Raji (cell line): Measurements from ENCODE around the gene ANKRD63.

Experiments
- POLR2A ChIP-seq: IDR thresholded peaks from 2 replicates; pipeline ENCODE4 v1.6.1; 2011; ENCODE audit warnings: low read depth, low read length, control low read depth; ENCODE audit not compliant: insufficient read depth

The ANKRD63 gene

DNA sequence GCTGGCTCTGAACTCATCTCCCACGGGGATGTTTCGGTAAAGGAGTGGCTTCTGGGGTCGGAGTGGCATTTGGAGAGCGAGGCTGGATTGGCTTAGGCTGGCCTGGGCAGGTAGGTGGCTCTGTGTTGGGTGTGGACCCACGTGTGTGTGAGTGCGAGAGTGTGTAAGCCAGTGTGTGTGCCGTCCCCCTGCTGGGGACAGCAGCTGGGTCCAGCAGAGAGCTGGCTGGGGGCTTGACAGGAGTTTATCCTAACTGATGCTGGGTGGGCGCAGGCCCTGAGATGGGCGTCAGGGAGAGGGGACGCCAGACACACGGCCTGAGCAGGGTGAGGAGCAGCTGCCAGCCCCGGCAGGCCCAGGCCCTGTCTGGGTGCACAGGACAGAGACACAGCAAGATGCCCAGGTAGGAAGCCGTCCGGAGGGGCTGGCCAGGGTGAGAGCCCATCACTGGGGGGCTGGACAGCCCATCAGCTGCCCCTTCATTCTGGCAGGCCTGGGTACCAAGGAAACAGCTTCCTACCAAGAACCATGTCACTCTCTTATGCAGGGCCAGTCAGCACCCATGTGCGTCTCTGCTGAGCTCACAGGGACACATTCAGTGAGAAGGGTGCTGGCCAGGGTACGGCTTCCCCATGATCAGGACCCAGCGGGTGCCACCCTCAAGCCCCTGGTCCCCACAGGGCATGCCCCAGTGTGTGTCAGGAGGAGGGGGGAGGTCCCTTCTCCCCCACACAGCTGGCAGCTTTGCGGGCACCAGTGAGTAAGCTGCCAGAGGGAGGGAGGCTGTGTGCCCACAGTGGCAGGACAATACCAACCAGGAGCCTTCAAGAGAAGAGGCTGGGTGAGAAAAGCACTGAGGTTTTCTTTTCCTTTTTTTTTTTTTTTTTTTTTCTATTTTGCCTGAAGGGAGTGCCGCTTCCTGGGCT lies 42.9 kb downstream of the ANKRD63 start:
- TF ChIP-seq POLR2A, result no peak

DNA sequence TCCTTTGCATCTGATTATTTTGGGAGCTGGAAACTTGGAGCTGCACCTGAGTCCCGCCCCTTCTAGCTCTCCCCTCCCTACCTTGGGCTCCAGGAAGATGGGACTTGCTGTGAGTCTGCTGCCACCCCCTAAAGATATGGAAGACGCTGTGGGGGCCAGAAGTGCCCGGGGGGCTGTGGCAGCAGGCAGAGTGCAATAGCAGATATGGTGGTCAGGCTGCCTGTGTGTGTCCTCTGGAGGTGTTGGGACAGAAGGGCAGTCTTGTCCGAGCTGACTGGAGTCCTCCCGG lies 43.5 kb downstream of the ANKRD63 start:
- no peak for TF ChIP-seq POLR2A

DNA sequence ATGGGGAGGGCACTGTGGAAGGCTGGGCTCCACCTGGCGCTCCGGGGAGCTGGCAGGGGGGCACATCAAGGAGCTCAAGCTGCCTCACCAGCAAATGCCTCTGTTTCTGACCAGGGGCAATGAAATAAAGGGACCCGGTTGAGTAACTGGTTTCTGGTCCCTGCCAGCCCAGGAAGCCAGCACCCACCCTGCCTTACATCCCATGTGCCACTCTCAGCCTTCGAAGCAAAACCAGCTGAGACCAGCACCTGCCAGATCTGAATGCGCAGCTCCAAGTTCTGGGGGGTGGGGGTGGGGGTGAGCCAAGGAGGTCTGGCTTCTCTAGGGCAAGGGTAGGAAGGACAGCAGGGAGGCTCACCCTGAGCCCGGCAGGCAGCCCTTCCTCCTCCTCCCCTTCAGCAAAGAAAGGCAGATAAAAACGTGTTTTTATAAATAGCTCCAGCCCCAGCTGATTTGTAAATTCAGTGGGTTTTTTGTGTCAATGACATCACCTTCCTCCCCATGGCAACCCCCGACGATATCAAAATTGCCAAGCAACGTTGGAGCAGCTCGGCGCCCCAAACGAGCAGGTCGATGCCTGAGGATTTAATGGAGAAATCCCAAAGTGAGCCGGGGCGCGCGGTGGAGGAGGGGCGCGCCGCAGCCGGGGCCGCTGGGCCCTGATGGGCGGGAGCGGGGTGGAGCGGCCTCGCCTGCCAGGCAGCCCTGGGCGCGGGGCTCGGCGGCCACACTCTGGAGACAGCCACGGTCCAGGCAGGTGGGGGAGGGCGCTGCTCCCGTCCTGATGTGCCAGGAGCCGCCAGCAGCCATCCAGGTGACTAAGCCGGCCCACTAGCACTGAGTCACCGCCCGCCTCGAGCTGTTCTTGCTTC lies 44.1 kb downstream of the ANKRD63 start, which contains the start of gene PAK6:
TSS of gene PAK6 (plus strand) at position 532 of the 872 bp plus-strand sequence. CDS start 25,723 bp downstream, outside the sequence.
- no peak for TF ChIP-seq POLR2A

DNA sequence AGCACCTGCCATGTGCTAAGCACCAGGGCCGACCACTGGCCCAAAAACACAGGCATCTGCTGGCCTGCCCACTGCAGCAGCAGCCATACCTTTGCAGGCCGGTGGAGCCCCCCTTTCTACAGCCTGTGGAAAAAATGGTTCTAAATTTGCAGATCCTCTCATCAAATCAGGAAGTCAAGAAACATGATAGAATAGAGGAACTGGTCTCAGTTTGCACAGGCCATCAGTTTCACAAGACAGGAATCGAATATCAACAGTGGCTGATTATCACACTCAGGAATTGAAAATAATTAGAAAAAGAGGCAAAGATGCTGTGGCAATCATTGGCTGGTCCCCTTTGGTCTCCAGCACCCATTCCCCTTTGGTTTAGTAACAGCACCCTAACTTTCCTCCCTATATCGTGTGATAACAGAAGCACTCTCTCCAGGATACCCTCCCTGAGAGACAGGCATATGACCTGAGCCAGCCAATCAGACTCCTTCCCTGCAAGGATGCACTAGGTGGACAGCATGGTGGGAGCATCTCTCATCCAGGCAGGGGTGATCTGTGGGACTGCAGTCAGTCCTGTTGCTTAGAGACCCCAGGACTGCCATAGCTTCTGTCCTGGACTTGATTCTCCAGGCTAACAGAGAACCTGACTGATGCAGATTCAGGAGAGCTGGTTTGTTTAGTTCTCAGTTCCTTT lies 47.5 kb downstream of the ANKRD63 start:
- no peak for TF ChIP-seq POLR2A

DNA sequence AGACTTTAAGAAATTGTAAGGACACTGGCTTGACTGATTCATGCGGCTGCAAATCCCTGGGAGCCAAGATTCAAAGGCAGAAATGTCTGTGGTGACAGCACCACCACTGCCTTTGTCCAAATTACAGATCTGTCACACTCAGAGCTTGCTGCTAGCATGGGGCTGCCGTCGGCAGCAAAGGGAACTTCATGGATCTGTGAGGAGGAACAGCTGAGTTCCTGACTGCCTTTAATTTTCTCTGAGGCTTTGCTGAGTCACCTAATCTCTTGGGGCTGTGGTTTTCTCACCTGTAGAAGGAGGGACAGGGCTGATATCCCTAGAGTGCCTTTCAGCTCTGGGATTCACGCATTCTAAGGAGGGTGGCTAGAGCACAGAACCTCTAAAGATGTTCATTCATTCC lies 48.1 kb downstream of the ANKRD63 start:
- TF ChIP-seq POLR2A, result no peak

DNA sequence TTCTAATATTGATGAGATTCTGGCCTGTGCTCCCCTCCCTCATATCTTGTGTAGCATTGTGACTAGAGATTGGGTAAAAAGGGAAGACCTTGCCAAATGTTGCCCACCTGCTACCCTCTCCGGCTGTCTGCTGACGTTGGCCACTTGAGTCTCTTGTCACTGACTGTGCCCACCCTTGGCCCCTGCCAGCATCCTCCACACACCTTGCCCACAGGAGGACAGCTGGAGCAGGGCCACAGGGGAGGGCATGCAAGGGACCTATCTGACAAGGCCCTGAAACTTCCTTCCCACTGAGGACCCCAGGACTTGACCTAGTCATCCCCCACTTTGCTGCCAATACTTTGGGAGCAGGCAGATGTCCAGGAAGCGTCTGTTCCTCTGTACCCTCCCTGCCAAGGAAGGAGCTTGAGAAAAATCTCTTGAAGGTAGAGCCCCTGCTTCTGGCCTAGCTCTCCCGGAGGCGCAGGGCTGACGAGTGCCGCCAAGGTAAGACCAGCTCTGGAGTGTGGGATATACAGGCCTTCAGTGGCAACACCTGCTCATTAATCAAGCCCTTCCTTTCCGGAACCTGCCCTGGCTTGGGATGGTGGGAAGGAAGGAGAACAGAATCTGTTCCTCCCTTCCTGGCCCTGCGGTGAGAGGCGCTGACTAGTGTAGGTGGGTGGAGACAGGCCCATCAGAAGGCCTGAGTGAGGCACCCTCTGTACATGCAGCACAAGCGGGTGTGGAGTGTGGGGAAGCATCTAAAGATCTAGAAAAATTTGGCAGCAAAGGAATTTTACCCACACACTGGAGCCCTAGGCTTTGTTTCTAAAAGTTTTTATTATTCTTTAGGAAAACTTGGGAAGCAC lies 48.9 kb downstream of the ANKRD63 start:
- TF ChIP-seq POLR2A, result no peak

DNA sequence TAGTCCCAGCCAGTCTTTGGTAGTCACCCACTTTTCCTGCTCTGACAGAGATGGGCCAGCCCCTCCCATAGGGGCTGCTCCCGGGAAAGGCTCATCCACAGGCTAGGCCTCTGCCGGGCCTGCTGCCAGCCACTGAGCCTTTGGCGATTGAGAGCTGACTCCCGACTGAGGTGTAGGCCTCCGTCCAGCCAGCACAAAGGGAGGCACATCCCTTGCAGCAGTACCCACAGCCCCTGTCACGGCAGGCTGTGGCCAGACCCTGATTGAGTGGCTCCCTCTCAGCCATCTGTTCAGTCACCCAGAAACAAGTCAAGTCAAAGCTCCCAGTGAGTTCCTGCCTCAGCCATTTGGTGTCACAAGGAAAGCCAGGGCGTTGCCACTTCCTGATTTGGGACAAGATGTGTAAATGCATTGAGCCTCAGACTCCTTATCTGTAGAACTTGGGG lies 50.2 kb downstream of the ANKRD63 start:
- TF ChIP-seq POLR2A, result no peak
